ENCODE measurements around the gene CTSK.
"Not testable (repeated sequence)": the region's sequence is repeated elsewhere in the genome, so short reads cannot be mapped to it uniquely, and the experiment has no call there.

CTSK gene

DNA sequence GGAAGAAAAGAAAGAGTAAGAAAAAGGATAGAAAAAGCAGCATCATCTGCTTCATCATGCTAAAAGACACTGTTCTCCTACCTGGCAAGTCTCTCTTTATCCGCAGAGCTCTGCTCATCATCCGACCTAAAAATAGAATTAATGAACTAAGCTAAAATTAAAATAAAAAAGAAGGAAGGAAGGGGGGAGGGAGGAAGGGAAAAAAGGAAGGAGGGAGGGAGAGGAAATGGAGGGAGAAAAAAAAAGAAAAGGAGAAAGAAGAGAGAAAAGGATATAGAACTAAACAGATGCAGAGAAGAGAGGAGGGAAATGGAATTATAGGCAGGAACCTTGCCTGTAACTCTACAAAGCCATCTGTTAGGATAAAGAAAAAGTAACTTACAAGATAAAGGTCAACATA lies 34.3 kb upstream of the CTSK start:
- peak overlapping the region; percentile 44 for H3K27ac ChIP-seq
- H3K36me3 ChIP-seq: peaks cover 27% of the 10 kb centered on the region
- no peak overlapping the region for H3K4me3 ChIP-seq (ENCODE audit: low read depth in 1 of 2, low read length in 1 of 2)
- no peak for TF ChIP-seq CTCF (IDR thresholded peaks at IDR 0.05)
- H3K4me1 ChIP-seq (ENCODE audit: control insufficient read depth in 1 of 2, insufficient read depth in 1 of 2, low read depth in 1 of 2, low read length in 1 of 2): no peaks in the 10 kb centered on the region
- no peaks in the 10 kb centered on the region for H3K9me3 ChIP-seq
- H3K27me3 ChIP-seq: no peaks in the 10 kb centered on the region

DNA sequence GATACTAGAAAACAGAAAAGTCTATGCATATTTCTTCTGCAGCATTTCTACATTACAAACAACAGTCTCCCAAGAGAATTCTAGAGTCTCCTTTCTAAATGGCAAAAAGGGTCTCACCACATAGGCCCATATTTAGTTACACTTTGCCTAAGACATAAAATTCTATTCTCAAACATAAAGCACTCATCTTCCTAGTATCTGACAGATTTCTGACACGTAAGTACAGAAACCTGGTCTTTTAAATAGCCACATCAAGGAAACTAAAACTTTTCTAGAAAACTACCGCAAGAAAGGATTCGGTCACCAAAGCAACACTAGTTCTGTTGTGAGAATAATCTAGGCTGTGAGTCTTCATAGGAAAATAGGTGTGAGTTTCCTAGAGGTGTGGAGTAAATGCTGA lies 33.6 kb upstream of the CTSK start:
- no peaks in the 10 kb centered on the region for H3K4me1 ChIP-seq (ENCODE audit: control insufficient read depth in 1 of 2, insufficient read depth in 1 of 2, low read depth in 1 of 2, low read length in 1 of 2)
- no peaks in the 10 kb centered on the region for H3K9me3 ChIP-seq
- no peak for TF ChIP-seq CTCF (IDR thresholded peaks at IDR 0.05)
- no peak overlapping the region for H3K4me3 ChIP-seq (ENCODE audit: low read depth in 1 of 2, low read length in 1 of 2)
- peak overlapping the region; percentile 44 for H3K27ac ChIP-seq
- H3K36me3 ChIP-seq: peaks cover 34% of the 10 kb centered on the region
- no peaks in the 10 kb centered on the region for H3K27me3 ChIP-seq

- H3K4me3 ChIP-seq (ENCODE audit: low read depth in 1 of 2, low read length in 1 of 2); H3K27me3 ChIP-seq; H3K9me3 ChIP-seq; H3K27ac ChIP-seq; H3K4me1 ChIP-seq (ENCODE audit: control insufficient read depth in 1 of 2, insufficient read depth in 1 of 2, low read depth in 1 of 2, low read length in 1 of 2): not testable (repeated sequence)
- H3K36me3 ChIP-seq: peaks cover 42% of the 10 kb centered on the region
These were observed 32.8 kb upstream of the CTSK start for GRCh38 chr1:150840850-150841249.

- no peaks in the 10 kb centered on the region for H3K27me3 ChIP-seq
- no peaks in the 10 kb centered on the region for H3K9me3 ChIP-seq
- H3K4me3 ChIP-seq (ENCODE audit: low read depth in 1 of 2, low read length in 1 of 2): no peak overlapping the region
- TF ChIP-seq CTCF (IDR thresholded peaks at IDR 0.05): no peak
- H3K36me3 ChIP-seq: peaks cover 79% of the 10 kb centered on the region
- no peak overlapping the region for H3K27ac ChIP-seq
- no peaks in the 10 kb centered on the region for H3K4me1 ChIP-seq (ENCODE audit: control insufficient read depth in 1 of 2, insufficient read depth in 1 of 2, low read depth in 1 of 2, low read length in 1 of 2)
These were observed 28.2 kb upstream of the CTSK start for GRCh38 chr1:150836129-150836773.

DNA sequence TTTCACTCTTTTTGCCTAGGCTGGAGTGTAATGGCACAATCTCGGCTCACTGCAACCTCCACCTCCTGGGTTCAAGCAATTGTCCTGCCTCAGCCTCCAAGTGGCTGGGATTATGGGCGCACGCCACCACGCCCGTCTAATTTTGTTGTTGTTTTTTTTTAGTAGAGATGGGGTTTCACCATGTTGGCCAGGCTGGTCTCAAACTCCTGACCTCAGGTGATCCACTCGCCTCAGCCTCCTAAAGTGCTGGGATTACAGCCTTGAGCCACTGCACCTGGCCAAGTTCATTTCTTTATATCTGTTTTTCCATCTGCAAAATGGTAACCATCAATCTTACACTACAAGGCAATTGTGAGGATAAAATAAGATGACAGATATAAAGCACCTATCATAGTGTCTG lies 25.9 kb upstream of the CTSK start:
- H3K9me3 ChIP-seq; H3K4me3 ChIP-seq (ENCODE audit: low read depth in 1 of 2, low read length in 1 of 2); H3K4me1 ChIP-seq (ENCODE audit: control insufficient read depth in 1 of 2, insufficient read depth in 1 of 2, low read depth in 1 of 2, low read length in 1 of 2); H3K27ac ChIP-seq; H3K27me3 ChIP-seq: not testable (repeated sequence)
- H3K36me3 ChIP-seq: peaks cover 92% of the 10 kb centered on the region

DNA sequence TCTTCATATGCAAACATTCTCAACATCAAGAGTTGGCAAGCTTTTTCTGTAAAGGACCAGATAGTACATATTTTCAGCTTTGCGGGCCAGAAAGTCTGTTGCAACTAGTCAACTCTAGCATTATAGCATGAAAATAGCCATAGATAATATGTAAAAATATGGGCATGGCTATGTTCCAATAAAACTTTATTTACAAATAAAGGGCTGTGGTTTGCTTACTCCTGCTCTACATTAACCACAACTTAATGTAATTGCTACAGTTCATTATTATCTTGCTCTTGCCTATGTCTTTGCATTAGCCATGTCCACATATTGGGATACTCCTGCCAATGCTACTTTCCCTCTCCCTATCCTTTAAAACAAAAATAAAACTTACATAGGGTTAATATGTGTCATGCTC lies 24.5 kb upstream of the CTSK start:
- peaks cover 95% of the 10 kb centered on the region for H3K36me3 ChIP-seq
- H3K27me3 ChIP-seq: no peaks in the 10 kb centered on the region
- H3K9me3 ChIP-seq: no peaks in the 10 kb centered on the region
- TF ChIP-seq CTCF (IDR thresholded peaks at IDR 0.05): no peak
- no peak overlapping the region for H3K4me3 ChIP-seq (ENCODE audit: low read depth in 1 of 2, low read length in 1 of 2)
- no peak overlapping the region for H3K27ac ChIP-seq
- no peaks in the 10 kb centered on the region for H3K4me1 ChIP-seq (ENCODE audit: control insufficient read depth in 1 of 2, insufficient read depth in 1 of 2, low read depth in 1 of 2, low read length in 1 of 2)

- H3K4me3 ChIP-seq (ENCODE audit: low read depth in 1 of 2, low read length in 1 of 2): no peak overlapping the region
- no peaks in the 10 kb centered on the region for H3K27me3 ChIP-seq
- TF ChIP-seq CTCF (IDR thresholded peaks at IDR 0.05): no peak
- H3K36me3 ChIP-seq: peaks cover 99% of the 10 kb centered on the region
- H3K27ac ChIP-seq: no peak overlapping the region
- H3K9me3 ChIP-seq: no peaks in the 10 kb centered on the region
- H3K4me1 ChIP-seq (ENCODE audit: control insufficient read depth in 1 of 2, insufficient read depth in 1 of 2, low read depth in 1 of 2, low read length in 1 of 2): no peaks in the 10 kb centered on the region
These were observed 21.7 kb upstream of the CTSK start for GRCh38 chr1:150829751-150830150.
